K562 (cell line): ENCODE results near the gene ZNF346. TPM values are rescaled to one million over a fixed set of nuclear protein-coding genes. Genes with fewer than 3 reads are reported as not detected.
A peak's percentile ranks its signal among the peaks of the same experiment; 100 is the strongest.

Experiments used
- ATAC-seq: fragments of 200-7000 bp; cut with Tn5 transposase; 3 replicates; pipeline ENCODE4 v1.9.1; 2020; ENCODE audit warnings: moderate library complexity
- BruUV-seq: library from RNA; stranded (reverse); fragments of 400-500 nt; replicated peaks from 2 replicates; lab custom pipeline; 2021; lab: Mats Ljungman, UMichigan
- CTCF ChIA-PET: fragments of 300-600 bp; formaldehyde crosslinking; extraction: SDS; loops from one replicate; lab custom pipeline; 2021; ENCODE audit warnings: low intra/inter-chr PET ratio; lab: Yijun Ruan, JAX
- POLR2A ChIA-PET: fragments of 300-600, 350-650 bp; sonication (Branson Sonifier 250); formaldehyde crosslinking; extraction: SDS; loops from one replicate; lab custom pipeline; 2021; ENCODE audit warnings: antibody characterized with exemption, inconsistent platforms; lab: Yijun Ruan, JAX
- DNase-seq, 4 experiments: peaks; one replicate each; pipeline versions ENCODE4 v3.0.0 to v3.0.0-alpha.2; 2011 to 2018; ENCODE audit warnings: low spot score in 3 of 4, mixed read lengths in 3 of 4; ENCODE audit errors: extremely low read depth in 1 of 4
- FAIRE-seq: peaks from 2 replicates; lab custom pipeline; 2011; peaks lifted over from hg19 to GRCh38; lab: Jason Lieb, UNC
- H2AFZ ChIP-seq: 2 replicates; pipeline ENCODE4 v1.6.0; 2011; ENCODE audit warnings: low read depth, low read length, control low read depth, inconsistent platforms
- H3K27ac ChIP-seq: fragments of 200-600 bp; 3 replicates; pipeline ENCODE4 v1.8.0; 2011; ENCODE audit warnings: low read depth, mild to moderate bottlenecking, control low read depth, inconsistent platforms, low read length, moderate library complexity, mixed read lengths; ENCODE audit errors: extremely low read depth
- H3K27me3 ChIP-seq, 2 experiments: fragments of 300-600 bp in 1 of 2; 2 replicates in 1 of 2; 3 replicates in 1 of 2; pipeline versions ENCODE4 v1.6.0 to v1.8.0; 2011; ENCODE audit warnings: inconsistent platforms in 2 of 2, low read length in 2 of 2, mild to moderate bottlenecking in 1 of 2, mixed read lengths in 1 of 2, moderate library complexity in 1 of 2; ENCODE audit not compliant: control insufficient read depth in 2 of 2, insufficient read depth in 2 of 2
- H3K36me3 ChIP-seq: fragments of 300-600 bp; 3 replicates; pipeline ENCODE4 v1.8.0; 2011; ENCODE audit warnings: mild to moderate bottlenecking, low read length, inconsistent platforms; ENCODE audit not compliant: control insufficient read depth, insufficient read depth
- H3K4me1 ChIP-seq, 2 experiments: fragments of 200-600 bp in 1 of 2; replicated peaks in 1 of 2; 2 replicates in 1 of 2; 3 replicates in 1 of 2; pipeline versions ENCODE4 v1.5.1 to v1.8.0; 2011; ENCODE audit warnings: inconsistent platforms in 2 of 2, low read length in 2 of 2, mild to moderate bottlenecking in 1 of 2, mixed read lengths in 1 of 2, moderate library complexity in 1 of 2; ENCODE audit not compliant: control insufficient read depth in 2 of 2, insufficient read depth in 2 of 2
- H3K4me2 ChIP-seq: 2 replicates; pipeline ENCODE4 v1.6.1; 2011; ENCODE audit warnings: low read length, control low read depth, inconsistent platforms, mixed read lengths; ENCODE audit not compliant: insufficient read depth
- H3K4me3 ChIP-seq: fragments of 200-600 bp; sonication (generic), shearing (Covaris generic); 2 replicates; pipeline ENCODE4 v1.5.1; 2016; ENCODE audit warnings: control low read depth, inconsistent platforms
- H3K79me2 ChIP-seq: fragments of 200-600 bp; 3 replicates; pipeline ENCODE4 v1.8.0; 2011; ENCODE audit warnings: low read length, inconsistent platforms; ENCODE audit not compliant: control insufficient read depth, insufficient read depth
- H3K9ac ChIP-seq, 2 experiments: 2 replicates each; pipeline versions ENCODE4 v1.6.0 to v1.6.1; 2011; ENCODE audit warnings: low read depth in 2 of 2, low read length in 2 of 2, control low read depth in 1 of 2, inconsistent platforms in 1 of 2, mild to moderate bottlenecking in 1 of 2, mixed read lengths in 1 of 2; ENCODE audit not compliant: insufficient read depth in 1 of 2
- H3K9me1 ChIP-seq: one replicate; pipeline ENCODE4 v1.6.0; 2011; ENCODE audit warnings: inconsistent platforms, mild to moderate bottlenecking, low read length, moderate library complexity; ENCODE audit not compliant: control insufficient read depth, insufficient read depth
- H3K9me3 ChIP-seq: replicated peaks from 2 replicates; pipeline ENCODE4 v1.5.1; 2011; ENCODE audit warnings: low read depth, low read length, inconsistent platforms; ENCODE audit not compliant: control insufficient read depth, insufficient read depth
- H4K20me1 ChIP-seq: replicated peaks from 2 replicates; pipeline ENCODE4 v1.6.1; 2011; ENCODE audit warnings: low read length, inconsistent platforms, mixed read lengths; ENCODE audit not compliant: control insufficient read depth, insufficient read depth
- CBFA2T3 ChIP-seq: fragments of 450-650 bp; IDR thresholded peaks from 2 replicates; pipeline ENCODE4 v1.6.1; 2017
- FOXJ3 ChIP-seq: sonication (generic); formaldehyde crosslinking; IDR thresholded peaks from 2 replicates; pipeline ENCODE4 v1.4.0; 2020; ENCODE audit warnings: mild to moderate bottlenecking, missing genetic modification reagents
- GTF2A2 ChIP-seq: IDR thresholded peaks from 2 replicates; pipeline ENCODE4 v1.6.1; 2016; ENCODE audit warnings: mild to moderate bottlenecking, missing genetic modification characterization, missing compliant biosample characterization
- HDAC8 ChIP-seq: fragments of 450-650 bp; IDR thresholded peaks from 2 replicates; pipeline ENCODE4 v1.6.1; 2016; ENCODE audit warnings: mild to moderate bottlenecking, missing genetic modification characterization, moderate library complexity, missing compliant biosample characterization
- HNRNPL ChIP-seq: fragments of 200-400 bp; formaldehyde crosslinking; IDR thresholded peaks from 2 replicates; pipeline ENCODE4 v1.6.1; 2017; ENCODE audit warnings: low read depth, mild to moderate bottlenecking, low read length
- MAZ ChIP-seq, 2 experiments: fragments of 450-650 bp in 1 of 2; sonication (generic) in 1 of 2; formaldehyde crosslinking; IDR thresholded peaks in 1 of 2; conservative IDR thresholded peaks in 1 of 2; 2 replicates each; pipeline versions ENCODE4 v1.4.0 to v1.5.0; 2020; ENCODE audit warnings: mild to moderate bottlenecking in 1 of 2, missing genetic modification reagents in 1 of 2
- MCM2 ChIP-seq: fragments of 450-650 bp; IDR thresholded peaks from 2 replicates; pipeline ENCODE4 v1.6.1; 2017; ENCODE audit warnings: low read depth, mild to moderate bottlenecking
- NFIX ChIP-seq: fragments of 250-450 bp; sonication (Bioruptor Pico); IDR thresholded peaks from 2 replicates; pipeline ENCODE4 v1.4.0; 2020; ENCODE audit warnings: low read depth, mild to moderate bottlenecking, moderate library complexity
- RFX5 ChIP-seq: IDR thresholded peaks from 2 replicates; pipeline ENCODE4 v1.6.1; 2011; ENCODE audit warnings: low read depth, mild to moderate bottlenecking, improper control_type of control experiment, low read length
- SMAD4 ChIP-seq: fragments of 250-450 bp; sonication (Bioruptor Pico); conservative IDR thresholded peaks from 2 replicates; pipeline ENCODE4 v1.8.0; 2021; ENCODE audit warnings: inconsistent platforms, mild to moderate bottlenecking, moderate library complexity
- THRAP3 ChIP-seq: fragments of 450-650 bp; IDR thresholded peaks from 2 replicates; pipeline ENCODE4 v1.6.1; 2016; ENCODE audit warnings: mild to moderate bottlenecking, inconsistent platforms, borderline replicate concordance
- ZNF121 ChIP-seq: sonication (generic); formaldehyde crosslinking; conservative IDR thresholded peaks from 2 replicates; pipeline ENCODE4 v1.8.0; 2022; ENCODE audit warnings: missing genetic modification reagents
- ZNF41 ChIP-seq: fragments of 250-450 bp; sonication (Bioruptor Pico); conservative IDR thresholded peaks from 2 replicates; pipeline ENCODE4 v1.4.0; 2020; ENCODE audit warnings: mild to moderate bottlenecking
- ZNF584 ChIP-seq: fragments of 200-800 bp; sonication (Bioruptor generic); IDR thresholded peaks from 2 replicates; pipeline ENCODE4 v1.6.1; 2016; ENCODE audit warnings: low read depth, mild to moderate bottlenecking, missing genetic modification characterization, missing compliant biosample characterization
- ZNF699 ChIP-seq: fragments of 250-450 bp; sonication (Bioruptor Pico); IDR thresholded peaks from 2 replicates; pipeline ENCODE4 v1.8.0; 2021; ENCODE audit warnings: mild to moderate bottlenecking, moderate library complexity; ENCODE audit not compliant: insufficient replicate concordance
- WGBS: fragments of 100-300 bp; shearing (Covaris generic); methylation state at CpG from one replicate; pipeline ENCODE4 v1.1.6; 2016; ENCODE audit warnings: low coverage, mixed read lengths; ENCODE audit not compliant: insufficient coverage; ENCODE audit errors: missing lambda C conversion rate; 5-methylcytosine and 5-hydroxymethylcytosine counted together
- in situ Hi-C: fragments of 300-500 bp; cut with MboI; formaldehyde crosslinking; loops from 4 replicates; pipeline ENCODE4 v1.15.0; 2018; ENCODE audit warnings: inconsistent platforms, mixed read lengths
- intact Hi-C: fragments of 100-400 bp; cut with micrococcal nuclease; formaldehyde crosslinking; loops from 2 replicates; pipeline ENCODE4 v1.14.2; 2022
- polyA plus RNA-seq, 8 experiments: library from polyadenylated mRNA; depleted of rRNA in 4 of 8; stranded (reverse) in 5 of 8; unstranded in 3 of 8; fragments of >200 nt; fragmentation: Nextera tagmentation in 2 of 8; fragmentation: Illumina TruSeq in 1 of 8; extraction: Ambion mirVana in 2 of 8; extraction: Trizol in 1 of 8; gene quantifications; 2 replicates each; pipeline versions ENCODE4 v1.2.1 to v1.2.3, GENCODE V29; 2011 to 2014; ENCODE audit warnings: inconsistent platforms in 1 of 8, missing spikeins in 1 of 8
- total RNA-seq, 7 experiments: library from RNA; depleted of rRNA in 6 of 7; stranded (reverse); fragments of >200 nt in 6 of 7; fragmentation: Illumina TruSeq in 2 of 7; extraction: Trizol in 2 of 7; gene quantifications; 2 replicates each; pipeline versions ENCODE4 v1.2.1 to v1.2.3, GENCODE V29; 2011 to 2021; ENCODE audit warnings: low replicate concordance in 1 of 7
- TF ChIP-seq, protein P1 (sequence below): sonication (generic); formaldehyde crosslinking; IDR thresholded peaks from 2 replicates; pipeline ENCODE4 v1.4.0; 2020; ENCODE audit warnings: mild to moderate bottlenecking, missing genetic modification reagents
- TF ChIP-seq, protein P2 (sequence below): IDR thresholded peaks from 2 replicates; pipeline ENCODE4 v1.6.1; 2016; ENCODE audit warnings: missing genetic modification characterization, missing compliant biosample characterization
- TF ChIP-seq, protein P3 (sequence below): sonication (generic); formaldehyde crosslinking; IDR thresholded peaks from 2 replicates; pipeline ENCODE4 v1.8.1; 2022; ENCODE audit warnings: missing genetic modification reagents

ZNF346 gene
- total and polyA plus RNA-seq, 9 of the 15 experiments (the other 6 are each of a cell fraction or from before 2014, with no cell fraction given) = 5.0 to 25.1 (median 20.1) TPM

DNA sequence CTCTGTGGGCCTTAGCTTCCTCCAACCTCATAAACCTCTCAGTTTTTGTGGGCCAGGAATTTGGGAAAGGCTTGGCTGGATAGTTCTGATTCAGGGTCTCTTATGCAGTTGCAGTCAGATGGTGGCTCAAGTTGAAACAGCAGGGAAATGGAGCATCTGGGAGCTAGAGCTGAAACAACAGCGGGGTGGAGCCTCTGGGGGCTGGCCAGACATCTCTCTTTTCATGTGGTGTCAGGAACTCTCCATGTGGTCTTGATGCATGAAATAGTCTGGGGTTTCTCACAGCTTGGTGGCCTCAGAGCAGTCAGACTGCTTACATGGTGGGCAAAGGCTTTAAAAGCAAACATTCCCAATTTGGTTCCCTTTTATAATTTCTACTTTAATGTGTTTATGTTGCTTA, 13.5 kb downstream of the ZNF346 start:
- H3K4me3 ChIP-seq = no peak overlapping the region
- DNase-seq = no peak
- 70% methylated on average over 1 of the region's 1 CpG for WGBS
- no peaks in the 10 kb centered on the region for H3K9me3 ChIP-seq
- H3K4me1 ChIP-seq = peaks cover 0 to 2% of the 10 kb centered on the region in 2 experiments; a peak in 1 of 5 replicates
- intact Hi-C loops = no loop called here
- FAIRE-seq = no peak
- no peak overlapping the region for H2AFZ ChIP-seq
- CTCF ChIA-PET = no interaction called here
- H3K9me1 ChIP-seq = no peaks in the 10 kb centered on the region
- H3K27me3 ChIP-seq = no peaks in the 10 kb centered on the region
- H3K36me3 ChIP-seq = peaks cover 41% of the 10 kb centered on the region
- POLR2A ChIA-PET = interaction anchor here (0.5 to 1.3 kb wide), 3 partner anchors 10 to 196 kb away, joined by 3 read pairs; no protein-coding TSS in a partner anchor
- no peak overlapping the region for H3K4me2 ChIP-seq
- peaks cover 55% of the 10 kb centered on the region for H3K79me2 ChIP-seq
- no peak overlapping the region for H3K9ac ChIP-seq
- H4K20me1 ChIP-seq = no peaks in the 10 kb centered on the region; the same call in 1 of the 2 replicates
- in situ Hi-C loops = no loop called here
- ATAC-seq = peak; percentile 60; the same call in 2 of the 3 replicates
- BruUV-seq = no TSS peak
- no peak overlapping the region for H3K27ac ChIP-seq
- TF ChIP-seq ZNF41 (no peak), FOXJ3 (no peak), MAZ (CRISPR knock-in tag; conservative IDR thresholded peaks at IDR 0.05 in 1 of 2, IDR thresholded peaks at IDR 0.05 in 1 of 2) (no peak), THRAP3 (no peak), MCM2 (no peak), ZNF121 (CRISPR knock-in tag) (no peak), ZNF584 (CRISPR knock-in tag) (no peak), CBFA2T3 (no peak), HDAC8 (no peak), RFX5 (no peak), SMAD4 (CRISPR knock-in tag) (no peak), ZNF699 (no peak), NFIX (CRISPR knock-in tag) (no peak), GTF2A2 (tag) (no peak), HNRNPL (no peak)
- TF ChIP-seq, protein P1, sequence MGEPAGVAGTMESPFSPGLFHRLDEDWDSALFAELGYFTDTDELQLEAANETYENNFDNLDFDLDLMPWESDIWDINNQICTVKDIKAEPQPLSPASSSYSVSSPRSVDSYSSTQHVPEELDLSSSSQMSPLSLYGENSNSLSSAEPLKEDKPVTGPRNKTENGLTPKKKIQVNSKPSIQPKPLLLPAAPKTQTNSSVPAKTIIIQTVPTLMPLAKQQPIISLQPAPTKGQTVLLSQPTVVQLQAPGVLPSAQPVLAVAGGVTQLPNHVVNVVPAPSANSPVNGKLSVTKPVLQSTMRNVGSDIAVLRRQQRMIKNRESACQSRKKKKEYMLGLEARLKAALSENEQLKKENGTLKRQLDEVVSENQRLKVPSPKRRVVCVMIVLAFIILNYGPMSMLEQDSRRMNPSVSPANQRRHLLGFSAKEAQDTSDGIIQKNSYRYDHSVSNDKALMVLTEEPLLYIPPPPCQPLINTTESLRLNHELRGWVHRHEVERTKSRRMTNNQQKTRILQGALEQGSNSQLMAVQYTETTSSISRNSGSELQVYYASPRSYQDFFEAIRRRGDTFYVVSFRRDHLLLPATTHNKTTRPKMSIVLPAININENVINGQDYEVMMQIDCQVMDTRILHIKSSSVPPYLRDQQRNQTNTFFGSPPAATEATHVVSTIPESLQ (CRISPR knock-in tag) = no peak
- TF ChIP-seq, protein P2, sequence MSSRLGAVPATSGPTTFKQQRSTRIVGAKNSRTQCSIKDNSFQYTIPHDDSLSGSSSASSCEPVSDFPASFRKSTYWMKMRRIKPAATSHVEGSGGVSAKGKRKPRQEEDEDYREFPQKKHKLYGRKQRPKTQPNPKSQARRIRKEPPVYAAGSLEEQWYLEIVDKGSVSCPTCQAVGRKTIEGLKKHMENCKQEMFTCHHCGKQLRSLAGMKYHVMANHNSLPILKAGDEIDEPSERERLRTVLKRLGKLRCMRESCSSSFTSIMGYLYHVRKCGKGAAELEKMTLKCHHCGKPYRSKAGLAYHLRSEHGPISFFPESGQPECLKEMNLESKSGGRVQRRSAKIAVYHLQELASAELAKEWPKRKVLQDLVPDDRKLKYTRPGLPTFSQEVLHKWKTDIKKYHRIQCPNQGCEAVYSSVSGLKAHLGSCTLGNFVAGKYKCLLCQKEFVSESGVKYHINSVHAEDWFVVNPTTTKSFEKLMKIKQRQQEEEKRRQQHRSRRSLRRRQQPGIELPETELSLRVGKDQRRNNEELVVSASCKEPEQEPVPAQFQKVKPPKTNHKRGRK (tag) = no peak
- TF ChIP-seq, protein P3, sequence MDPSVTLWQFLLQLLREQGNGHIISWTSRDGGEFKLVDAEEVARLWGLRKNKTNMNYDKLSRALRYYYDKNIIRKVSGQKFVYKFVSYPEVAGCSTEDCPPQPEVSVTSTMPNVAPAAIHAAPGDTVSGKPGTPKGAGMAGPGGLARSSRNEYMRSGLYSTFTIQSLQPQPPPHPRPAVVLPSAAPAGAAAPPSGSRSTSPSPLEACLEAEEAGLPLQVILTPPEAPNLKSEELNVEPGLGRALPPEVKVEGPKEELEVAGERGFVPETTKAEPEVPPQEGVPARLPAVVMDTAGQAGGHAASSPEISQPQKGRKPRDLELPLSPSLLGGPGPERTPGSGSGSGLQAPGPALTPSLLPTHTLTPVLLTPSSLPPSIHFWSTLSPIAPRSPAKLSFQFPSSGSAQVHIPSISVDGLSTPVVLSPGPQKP = no peak
